Spinal cord (tissue), 10 donors: ENCODE measurements around the gene DPP6. TPM values are rescaled to one million over a fixed set of nuclear protein-coding genes. Genes with fewer than 3 reads are reported as not detected.

Experiments used
- DNase-seq, 6 donors: peaks; one replicate each; pipeline versions ENCODE4 v3.0.0 to v3.0.0-alpha.2; 2013 to 2015; ENCODE audit warnings: low spot score in 6 of 6, low read depth in 4 of 6
- H3K27ac ChIP-seq: one replicate; pipeline ENCODE4 v1.5.1; 2013; ENCODE audit warnings: low read depth, low read length, control low read depth
- H3K27me3 ChIP-seq: one replicate; pipeline ENCODE4 v1.6.1; 2013; ENCODE audit warnings: low read length; ENCODE audit not compliant: control insufficient read depth, insufficient read depth
- H3K36me3 ChIP-seq: one replicate; pipeline ENCODE4 v1.6.1; 2013; ENCODE audit warnings: low read length; ENCODE audit not compliant: control insufficient read depth, insufficient read depth
- H3K4me1 ChIP-seq: one replicate; pipeline ENCODE4 v1.6.1; 2013; ENCODE audit warnings: low read length; ENCODE audit not compliant: control insufficient read depth, insufficient read depth
- H3K4me3 ChIP-seq: one replicate; pipeline ENCODE4 v1.5.1; 2013; ENCODE audit warnings: low read depth, low read length, control low read depth
- H3K9me3 ChIP-seq: one replicate; pipeline ENCODE4 v1.6.1; 2013; ENCODE audit warnings: low read length; ENCODE audit not compliant: control insufficient read depth, insufficient read depth
- WGBS: methylation state at CpG from one replicate; pipeline ENCODE4 v1.1.5; 2013; ENCODE audit warnings: missing lambda C conversion rate; ENCODE audit not compliant: insufficient coverage; 5-methylcytosine and 5-hydroxymethylcytosine counted together
- polyA plus RNA-seq, 2 donors: library from polyadenylated mRNA; unstranded; fragments of 120-200 nt; gene quantifications; one replicate each; pipeline ENCODE4 v1.2.1, GENCODE V29; 2013; ENCODE audit not compliant: insufficient read length in 2 of 2
- total RNA-seq, 2 donors: library from RNA; depleted of rRNA in 1 of 2; stranded (reverse); fragments of 120-200 nt in 1 of 2; fragments of >200 nt in 1 of 2; gene quantifications; one replicate each; pipeline versions ENCODE4 v1.2.3 to v1.2.4, GENCODE V29; 2013 to 2014
- donor health status: healthy.

DPP6 gene
- total and polyA plus RNA-seq, 4 donors, result 36.3 to 104 (median 78.5) TPM

GRCh38 chr7:154592388-154592787 lies 540.2 kb downstream of the DPP6 start:
- Histone ChIP-seq H3K4me1 (peaks cover 26% of the 10 kb centered on the region), H3K4me3 (no peak overlapping the region), H3K9me3 (no peaks in the 10 kb centered on the region), H3K27ac (no peak overlapping the region), H3K36me3 (no peaks in the 10 kb centered on the region), H3K27me3 (no peaks in the 10 kb centered on the region)
- WGBS, result 68% methylated on average over 16 of the region's 16 CpGs
- DNase-seq, result peak in 1 of 6 donors; percentile 25

DNA sequence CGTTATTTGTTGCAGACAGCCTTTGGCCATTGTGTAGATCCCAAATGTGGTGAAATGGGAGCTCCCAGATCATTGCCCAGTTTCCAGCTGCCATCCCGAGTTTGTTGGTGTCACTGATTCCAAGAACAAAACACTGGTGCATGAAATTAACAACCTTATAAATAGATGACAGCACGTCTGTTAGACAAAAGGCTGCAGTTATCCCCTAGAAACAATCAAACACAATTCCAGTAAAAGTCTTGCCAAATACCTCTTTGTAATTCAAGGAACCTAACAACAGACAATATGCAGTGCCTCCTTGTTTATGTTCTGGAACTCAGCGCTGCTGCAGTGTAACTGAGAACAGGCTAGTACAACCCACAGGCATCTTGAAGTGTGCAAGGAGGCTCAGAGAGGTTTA lies 546.2 kb downstream of the DPP6 start:
- H3K27ac ChIP-seq, result no peak overlapping the region
- peaks cover 2% of the 10 kb centered on the region for H3K4me1 ChIP-seq
- H3K36me3 ChIP-seq, result no peaks in the 10 kb centered on the region
- no peaks in the 10 kb centered on the region for H3K9me3 ChIP-seq
- 56% methylated on average over 3 of the region's 4 CpGs for WGBS
- no peak overlapping the region for H3K4me3 ChIP-seq
- H3K27me3 ChIP-seq, result no peaks in the 10 kb centered on the region
- DNase-seq, result peak in 1 of 6 donors; percentile 44

GRCh38 chr7:154598864-154599263 lies 546.7 kb downstream of the DPP6 start:
- no peaks in the 10 kb centered on the region for H3K9me3 ChIP-seq
- no peaks in the 10 kb centered on the region for H3K27me3 ChIP-seq
- H3K27ac ChIP-seq, result no peak overlapping the region
- WGBS, result no CpG with 5 or more reads among the region's 3 CpGs
- DNase-seq, result peak in 1 of 6 donors; percentile 1
- no peak overlapping the region for H3K4me3 ChIP-seq
- peaks cover 2% of the 10 kb centered on the region for H3K4me1 ChIP-seq
- H3K36me3 ChIP-seq, result no peaks in the 10 kb centered on the region

- H3K4me1 ChIP-seq, result peaks cover 2% of the 10 kb centered on the region
- no CpG with 5 or more reads among the region's 3 CpGs for WGBS
- H3K4me3 ChIP-seq, result no peak overlapping the region
- DNase-seq, result peak in 1 of 6 donors; percentile 9
- H3K36me3 ChIP-seq, result no peaks in the 10 kb centered on the region
- H3K27me3 ChIP-seq, result no peaks in the 10 kb centered on the region
- no peak overlapping the region for H3K27ac ChIP-seq
- no peaks in the 10 kb centered on the region for H3K9me3 ChIP-seq
These were observed 558.7 kb downstream of the DPP6 start for GRCh38 chr7:154610903-154611302.

DNA sequence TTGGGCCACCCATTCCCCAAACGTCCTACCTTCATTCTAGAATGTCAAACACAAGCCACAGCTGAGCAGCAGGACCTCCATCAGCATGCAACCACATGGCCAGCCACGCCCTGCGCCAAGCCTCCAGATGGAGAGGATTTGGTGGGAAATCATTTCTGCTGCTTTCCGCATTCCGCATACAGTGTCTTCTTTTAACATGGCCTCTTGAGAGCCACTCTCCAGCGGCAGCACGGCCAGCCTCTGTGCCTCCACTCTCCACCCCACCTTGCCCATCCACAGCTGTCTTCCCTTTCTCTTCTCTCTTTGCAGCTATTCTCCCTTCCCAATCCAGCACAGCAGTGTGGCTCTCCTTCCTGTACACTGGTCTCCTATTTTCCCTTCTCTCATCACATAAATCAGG lies 561.6 kb downstream of the DPP6 start:
- Histone ChIP-seq H3K4me3 (no peak overlapping the region), H3K27me3 (no peaks in the 10 kb centered on the region), H3K9me3 (no peaks in the 10 kb centered on the region), H3K4me1 (peaks cover 2% of the 10 kb centered on the region), H3K36me3 (no peaks in the 10 kb centered on the region), H3K27ac (no peak overlapping the region)
- DNase-seq, result no peak
- WGBS, result 86% methylated on average over 5 of the region's 7 CpGs

- H3K4me3 ChIP-seq, result no peak overlapping the region
- H3K9me3 ChIP-seq, result no peaks in the 10 kb centered on the region
- H3K4me1 ChIP-seq, result peaks cover 7% of the 10 kb centered on the region
- WGBS, result no CpG with 5 or more reads among the region's 9 CpGs
- no peak overlapping the region for H3K27ac ChIP-seq
- H3K36me3 ChIP-seq, result no peaks in the 10 kb centered on the region
- peak in 2 of 6 donors; percentile 76 to 82 for DNase-seq
- H3K27me3 ChIP-seq, result no peaks in the 10 kb centered on the region
These were observed 568.0 kb downstream of the DPP6 start for GRCh38 chr7:154620141-154620755.

DNA sequence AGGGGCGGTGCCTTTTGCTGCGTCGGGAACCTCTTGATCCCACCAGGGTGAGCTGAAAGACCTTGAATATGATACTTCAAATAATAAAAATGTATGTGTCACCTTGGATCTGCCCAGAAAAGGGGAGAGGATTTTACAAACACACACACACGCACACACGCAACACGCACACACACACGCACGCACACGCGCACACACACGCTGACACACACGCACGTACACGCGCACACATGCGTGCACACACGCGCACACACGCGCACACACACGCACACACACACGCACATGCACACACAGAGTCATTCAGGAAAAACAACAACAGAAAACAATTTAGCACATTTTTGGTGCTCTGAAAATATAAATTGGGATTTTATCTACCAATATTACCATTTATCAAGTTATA lies 571.2 kb downstream of the DPP6 start:
- no peak overlapping the region for H3K27ac ChIP-seq
- peaks cover 15% of the 10 kb centered on the region for H3K4me1 ChIP-seq
- H3K27me3 ChIP-seq, result no peaks in the 10 kb centered on the region
- WGBS, result 75% methylated on average over 14 of the region's 22 CpGs
- no peaks in the 10 kb centered on the region for H3K36me3 ChIP-seq
- H3K4me3 ChIP-seq, result no peak overlapping the region
- no peaks in the 10 kb centered on the region for H3K9me3 ChIP-seq
- no peak for DNase-seq

DNA sequence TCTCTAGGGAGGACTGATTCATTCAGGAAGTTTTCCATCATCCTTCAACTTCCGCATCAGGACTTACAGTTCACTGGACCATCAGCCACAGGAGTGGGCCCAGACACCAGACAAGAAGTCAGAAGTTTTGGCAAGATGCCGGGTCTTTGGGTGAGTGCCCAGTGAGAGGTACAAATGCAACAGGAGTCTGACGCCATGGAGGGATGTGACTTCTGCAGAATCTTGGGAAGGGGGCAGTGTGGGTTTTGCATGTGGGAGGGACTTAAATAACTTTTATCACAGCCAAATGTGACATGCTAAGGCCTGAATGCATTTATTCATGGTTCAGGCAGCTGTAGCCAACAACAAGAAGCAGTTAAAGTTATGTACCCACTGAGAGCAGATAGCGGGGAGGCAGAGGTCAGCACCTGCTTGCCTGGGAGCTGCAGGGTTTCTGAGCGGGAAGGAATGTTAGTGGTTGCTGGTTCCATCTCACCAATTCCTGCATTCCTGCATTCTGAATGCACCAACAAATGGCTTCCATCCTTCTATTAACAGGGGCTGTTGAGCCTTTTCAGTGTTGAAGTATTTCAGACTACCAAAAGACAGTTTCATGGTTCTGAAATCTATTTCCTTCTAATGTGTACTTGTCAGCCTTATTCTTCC lies 575.6 kb downstream of the DPP6 start:
- DNase-seq, result peak in 2 of 6 donors; percentile 42 to 50
- no peak overlapping the region for H3K27ac ChIP-seq
- no peak overlapping the region for H3K4me3 ChIP-seq
- no peaks in the 10 kb centered on the region for H3K9me3 ChIP-seq
- H3K36me3 ChIP-seq, result no peaks in the 10 kb centered on the region
- WGBS, result 51% methylated on average over 2 of the region's 5 CpGs
- no peaks in the 10 kb centered on the region for H3K27me3 ChIP-seq
- H3K4me1 ChIP-seq, result peaks cover 15% of the 10 kb centered on the region

- peaks cover 15% of the 10 kb centered on the region for H3K4me1 ChIP-seq
- no peaks in the 10 kb centered on the region for H3K36me3 ChIP-seq
- no peak overlapping the region for H3K4me3 ChIP-seq
- no peaks in the 10 kb centered on the region for H3K9me3 ChIP-seq
- no peaks in the 10 kb centered on the region for H3K27me3 ChIP-seq
- 82% methylated on average over 5 of the region's 7 CpGs for WGBS
- DNase-seq, result no peak
- H3K27ac ChIP-seq, result no peak overlapping the region
These were observed 576.4 kb downstream of the DPP6 start for GRCh38 chr7:154628556-154628955.

DNA sequence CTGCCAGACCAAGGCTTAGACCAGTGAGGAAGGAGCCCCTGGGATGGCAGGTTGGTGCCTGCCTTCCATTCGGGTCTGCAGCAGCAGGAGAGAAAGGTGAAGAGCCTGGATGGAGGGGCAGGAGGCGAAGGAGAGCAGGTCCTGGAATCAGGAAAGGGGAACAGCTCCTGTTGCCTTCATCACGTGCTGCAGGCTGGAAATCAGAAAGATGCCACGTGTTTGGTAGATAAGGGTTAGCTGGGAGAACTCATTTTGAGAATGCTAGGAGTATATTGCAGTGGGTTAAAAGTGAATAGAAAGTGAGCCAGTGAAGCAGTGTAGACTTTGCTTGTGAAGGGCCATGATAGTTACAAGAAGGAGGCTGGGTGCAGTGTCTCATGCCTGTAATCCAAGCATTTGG lies 579.0 kb downstream of the DPP6 start:
- Histone ChIP-seq H3K27ac (no peak overlapping the region), H3K4me3 (no peak overlapping the region)

More for the DNA sequence above, 579.0 kb downstream of the DPP6 start:
- peaks cover 4% of the 10 kb centered on the region for H3K4me1 ChIP-seq
- no peaks in the 10 kb centered on the region for H3K9me3 ChIP-seq
- H3K27me3 ChIP-seq, result no peaks in the 10 kb centered on the region
- H3K36me3 ChIP-seq, result no peaks in the 10 kb centered on the region
- WGBS, result 70% methylated on average over 4 of the region's 4 CpGs
- no peak for DNase-seq
